Left lung (tissue), 10 donors: ENCODE data around the gene NF2. TPM values are rescaled to one million over a fixed set of nuclear protein-coding genes. Genes with fewer than 3 reads are reported as not detected.
A peak's percentile ranks its signal among the peaks of the same experiment; 100 is the strongest.
"Not testable (repeated sequence)": the region's sequence is repeated elsewhere in the genome, so short reads cannot be mapped to it uniquely, and the experiment has no call there.

Experiments used
- ATAC-seq: fragments of 200-7000 bp; cut with Tn5 transposase; one replicate; pipeline ENCODE4 v1.9.1; 2020; ENCODE audit warnings: moderate library complexity
- DNase-seq, 4 donors: peaks; one replicate each; pipeline ENCODE4 v3.0.0-alpha.2; 2013 to 2020
- H3K27ac ChIP-seq, 2 donors: fragments of 200-600 bp; sonication (generic) in 1 of 2; one replicate each; pipeline versions ENCODE4 v1.5.0 to v1.8.0; 2020 to 2021
- H3K27me3 ChIP-seq, 2 donors: fragments of 200-600 bp; sonication (generic) in 1 of 2; one replicate each; pipeline versions ENCODE4 v1.5.0 to v1.8.0; 2020 to 2021
- H3K36me3 ChIP-seq, 2 donors: fragments of 200-600 bp; sonication (generic) in 1 of 2; one replicate each; pipeline versions ENCODE4 v1.5.0 to v1.8.0; 2020 to 2021
- H3K4me1 ChIP-seq, 2 donors: fragments of 200-600 bp; one replicate each; pipeline ENCODE4 v1.8.0; 2021
- H3K4me3 ChIP-seq, 2 donors: fragments of 200-600 bp; sonication (generic) in 1 of 2; one replicate each; pipeline versions ENCODE4 v1.5.0 to v1.8.0; 2020 to 2021; ENCODE audit warnings: mild to moderate bottlenecking in 1 of 2
- H3K9me3 ChIP-seq, 2 donors: fragments of 200-600 bp; sonication (generic) in 1 of 2; one replicate each; pipeline versions ENCODE4 v1.5.0 to v1.8.0; 2020 to 2021
- CTCF ChIP-seq, 2 donors: fragments of 200-600 bp; sonication (generic) in 1 of 2; IDR thresholded peaks; one replicate each; pipeline versions ENCODE4 v1.5.0 to v1.8.0; 2021; ENCODE audit warnings: antibody characterized with exemption in 2 of 2
- intact Hi-C, 2 donors: fragments of 100-400 bp; cut with DNase I; formaldehyde crosslinking; loops; one replicate each; pipeline versions ENCODE4 v1.11.2 to v1.14.2; 2022
- polyA plus RNA-seq, 6 donors: library from polyadenylated mRNA; unstranded; fragments of 120-200 nt; gene quantifications; one replicate each; pipeline ENCODE4 v1.2.1, GENCODE V29; 2013; ENCODE audit not compliant: insufficient read length in 6 of 6
- total RNA-seq, 2 donors: library from RNA; stranded (reverse); fragmentation: NEBNext Ultra II Directional; extraction: Animal tissue kit (Norgen Biotek cat#: 25700); gene quantifications; one replicate each; pipeline ENCODE4 v1.2.1, GENCODE V29; 2021
- donor health status: DM: no; HTN: yes; CAD: no.
- donor health status: DM: no; HTN: no; CAD: no.

NF2 gene
- total and polyA plus RNA-seq, 8 donors = 20.1 to 65.3 (median 23.4) TPM

- no peak for TF ChIP-seq CTCF (IDR thresholded peaks at IDR 0.05)
- Histone ChIP-seq H3K27ac (peak overlapping the region in 1 of 2 donors; percentile 70), H3K9me3 (no peaks in the 10 kb centered on the region), H3K4me1 (no peaks in the 10 kb centered on the region), H3K36me3 (no peaks in the 10 kb centered on the region), H3K4me3 (no peak overlapping the region), H3K27me3 (no peaks in the 10 kb centered on the region)
- intact Hi-C loops = no loop called here
- ATAC-seq (no peak), DNase-seq (no peak)
Observed at GRCh38 chr22:29596408-29596807, 7.0 kb upstream of the NF2 start.

- DNase-seq, H3K27me3 ChIP-seq, H3K27ac ChIP-seq, H3K4me1 ChIP-seq, ATAC-seq, H3K9me3 ChIP-seq, H3K36me3 ChIP-seq, H3K4me3 ChIP-seq, intact Hi-C loops: not testable (repeated sequence)
Observed at GRCh38 chr22:29597871-29598683, 5.4 kb upstream of the NF2 start.

- H3K36me3 ChIP-seq = no peaks in the 10 kb centered on the region
- no peaks in the 10 kb centered on the region for H3K27me3 ChIP-seq
- no peak for DNase-seq
- no peak for TF ChIP-seq CTCF (IDR thresholded peaks at IDR 0.05)
- H3K27ac ChIP-seq = no peak overlapping the region
- intact Hi-C loops = no loop called here
- peaks cover 0 to 6% of the 10 kb centered on the region in 2 donors for H3K4me1 ChIP-seq
- no peaks in the 10 kb centered on the region for H3K9me3 ChIP-seq
- ATAC-seq = no peak
- H3K4me3 ChIP-seq = no peak overlapping the region
Observed at GRCh38 chr22:29598684-29599020, 4.8 kb upstream of the NF2 start.

- DNase-seq = no peak
- no peak for TF ChIP-seq CTCF (IDR thresholded peaks at IDR 0.05)
- H3K27ac ChIP-seq = peak overlapping the region; percentile 94 to 96
- intact Hi-C loops = no loop called here
- H3K36me3 ChIP-seq = no peaks in the 10 kb centered on the region
- no peaks in the 10 kb centered on the region for H3K27me3 ChIP-seq
- no peaks in the 10 kb centered on the region for H3K9me3 ChIP-seq
- no peak for ATAC-seq
- peaks cover 6 to 33% of the 10 kb centered on the region in 2 donors for H3K4me1 ChIP-seq
- H3K4me3 ChIP-seq = peak overlapping the region; percentile 75 to 96
Observed at GRCh38 chr22:29604076-29604360, 585 bp downstream of the NF2 start.

- Histone ChIP-seq H3K27ac (no peak overlapping the region), H3K4me1 (peaks cover 6 to 33% of the 10 kb centered on the region in 2 donors), H3K27me3 (no peaks in the 10 kb centered on the region), H3K9me3 (no peaks in the 10 kb centered on the region), H3K4me3 (no peak overlapping the region), H3K36me3 (no peaks in the 10 kb centered on the region)
- no peak for TF ChIP-seq CTCF (IDR thresholded peaks at IDR 0.05)
- intact Hi-C loops = no loop called here
- ATAC-seq (no peak), DNase-seq (no peak)
Observed at GRCh38 chr22:29605527-29605850, 2.1 kb downstream of the NF2 start.

- no peak overlapping the region for H3K27ac ChIP-seq
- H3K9me3 ChIP-seq = no peaks in the 10 kb centered on the region
- H3K27me3 ChIP-seq = no peaks in the 10 kb centered on the region
- TF ChIP-seq CTCF (IDR thresholded peaks at IDR 0.05) = no peak
- DNase-seq (no peak), ATAC-seq (no peak)
- intact Hi-C loops = no loop called here
- H3K36me3 ChIP-seq = no peaks in the 10 kb centered on the region
- no peak overlapping the region for H3K4me3 ChIP-seq
- peaks cover 6 to 33% of the 10 kb centered on the region in 2 donors for H3K4me1 ChIP-seq
Observed at GRCh38 chr22:29606320-29606719, 2.9 kb downstream of the NF2 start.
